Measurements from ENCODE around the gene SYNCRIP.
"Not testable (repeated sequence)": the region's sequence is repeated elsewhere in the genome, so short reads cannot be mapped to it uniquely, and the experiment has no call there.

Gene SYNCRIP

DNA sequence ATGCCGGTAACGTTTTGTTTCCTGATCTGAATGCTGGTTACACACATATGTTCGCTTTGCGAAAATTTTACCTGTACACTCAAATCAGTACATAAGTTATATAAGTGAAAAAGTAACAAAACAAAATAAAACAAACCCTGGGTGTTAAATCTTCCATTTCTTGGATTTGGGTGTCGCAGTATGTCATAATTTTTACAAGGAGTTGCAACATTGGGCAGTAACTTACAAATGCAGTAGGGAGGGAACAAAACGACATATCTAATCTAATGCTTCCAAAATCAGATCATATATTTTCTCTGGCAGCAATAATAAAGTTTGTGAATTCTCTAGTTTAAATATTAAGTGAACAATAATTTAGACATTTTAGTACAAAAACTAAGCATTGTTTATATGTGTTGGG lies 74.3 kb downstream of the SYNCRIP start:
- TF ChIP-seq, protein P1, sequence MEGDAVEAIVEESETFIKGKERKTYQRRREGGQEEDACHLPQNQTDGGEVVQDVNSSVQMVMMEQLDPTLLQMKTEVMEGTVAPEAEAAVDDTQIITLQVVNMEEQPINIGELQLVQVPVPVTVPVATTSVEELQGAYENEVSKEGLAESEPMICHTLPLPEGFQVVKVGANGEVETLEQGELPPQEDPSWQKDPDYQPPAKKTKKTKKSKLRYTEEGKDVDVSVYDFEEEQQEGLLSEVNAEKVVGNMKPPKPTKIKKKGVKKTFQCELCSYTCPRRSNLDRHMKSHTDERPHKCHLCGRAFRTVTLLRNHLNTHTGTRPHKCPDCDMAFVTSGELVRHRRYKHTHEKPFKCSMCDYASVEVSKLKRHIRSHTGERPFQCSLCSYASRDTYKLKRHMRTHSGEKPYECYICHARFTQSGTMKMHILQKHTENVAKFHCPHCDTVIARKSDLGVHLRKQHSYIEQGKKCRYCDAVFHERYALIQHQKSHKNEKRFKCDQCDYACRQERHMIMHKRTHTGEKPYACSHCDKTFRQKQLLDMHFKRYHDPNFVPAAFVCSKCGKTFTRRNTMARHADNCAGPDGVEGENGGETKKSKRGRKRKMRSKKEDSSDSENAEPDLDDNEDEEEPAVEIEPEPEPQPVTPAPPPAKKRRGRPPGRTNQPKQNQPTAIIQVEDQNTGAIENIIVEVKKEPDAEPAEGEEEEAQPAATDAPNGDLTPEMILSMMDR (IDR thresholded peaks at IDR 0.05; ENCODE audit: control insufficient read depth, extremely low read depth, insufficient read depth) = no peak
- no peak overlapping the region for H3K4me3 ChIP-seq (ENCODE audit: low read depth, low read length)
- DNase-seq (ENCODE audit: low read depth) = no peak

DNA sequence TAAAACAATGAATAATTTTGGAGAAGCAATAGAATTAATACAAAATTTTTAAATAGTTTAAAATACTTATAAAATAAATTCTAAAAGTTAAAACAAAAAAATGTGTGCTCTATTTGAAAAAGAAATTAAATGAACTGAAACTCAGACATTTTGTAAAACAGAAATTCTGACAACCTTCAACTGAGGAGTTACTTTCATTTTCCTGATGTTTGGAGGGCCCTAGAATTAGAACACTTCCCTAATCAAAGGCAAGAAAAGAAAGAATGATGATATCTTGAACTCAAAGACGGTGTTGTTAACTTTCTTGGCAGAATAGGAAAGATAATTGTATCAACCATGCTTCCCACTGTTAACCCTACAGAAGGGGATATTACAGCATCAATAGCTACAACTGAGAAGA lies 77.0 kb downstream of the SYNCRIP start:
- TF ChIP-seq, protein P1 (IDR thresholded peaks at IDR 0.05; ENCODE audit: control insufficient read depth, extremely low read depth, insufficient read depth) = no peak
- no peak overlapping the region for H3K4me3 ChIP-seq (ENCODE audit: low read depth, low read length)
- DNase-seq (ENCODE audit: low read depth) = no peak

DNA sequence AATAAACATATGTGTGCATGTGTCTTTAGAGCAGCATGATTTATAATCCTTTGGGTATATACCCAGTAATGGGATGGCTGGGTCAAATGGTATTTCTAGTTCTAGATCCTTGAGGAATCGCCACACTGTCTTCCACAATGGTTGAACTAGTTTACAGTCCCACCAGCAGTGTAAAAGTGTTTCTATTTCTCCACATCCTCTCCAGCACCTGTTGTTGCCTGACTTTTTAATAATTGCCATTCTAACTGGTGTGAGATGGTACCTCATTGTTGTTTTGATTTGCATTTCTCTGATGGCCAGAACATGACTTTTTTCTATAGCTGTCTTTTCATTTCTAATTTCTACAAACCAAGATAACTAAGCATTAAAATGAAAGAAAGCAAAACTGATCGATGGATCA lies 78.5 kb downstream of the SYNCRIP start:
- not testable (repeated sequence) for H3K4me3 ChIP-seq (ENCODE audit: low read depth, low read length); DNase-seq (ENCODE audit: low read depth)
